Mammary microvascular endothelial cell (primary cell): ENCODE data around the gene NADK. TPM values are rescaled to one million over a fixed set of nuclear protein-coding genes. Genes with fewer than 3 reads are reported as not detected.

Experiments
- total RNA-seq: library from RNA; depleted of rRNA; stranded (reverse); fragments of >200 nt; gene quantifications from 2 replicates; pipeline ENCODE4 v1.2.3, GENCODE V29; 2015

NADK gene
- total RNA-seq: 56.0 and 60.1 TPM in 2 replicates

DNA sequence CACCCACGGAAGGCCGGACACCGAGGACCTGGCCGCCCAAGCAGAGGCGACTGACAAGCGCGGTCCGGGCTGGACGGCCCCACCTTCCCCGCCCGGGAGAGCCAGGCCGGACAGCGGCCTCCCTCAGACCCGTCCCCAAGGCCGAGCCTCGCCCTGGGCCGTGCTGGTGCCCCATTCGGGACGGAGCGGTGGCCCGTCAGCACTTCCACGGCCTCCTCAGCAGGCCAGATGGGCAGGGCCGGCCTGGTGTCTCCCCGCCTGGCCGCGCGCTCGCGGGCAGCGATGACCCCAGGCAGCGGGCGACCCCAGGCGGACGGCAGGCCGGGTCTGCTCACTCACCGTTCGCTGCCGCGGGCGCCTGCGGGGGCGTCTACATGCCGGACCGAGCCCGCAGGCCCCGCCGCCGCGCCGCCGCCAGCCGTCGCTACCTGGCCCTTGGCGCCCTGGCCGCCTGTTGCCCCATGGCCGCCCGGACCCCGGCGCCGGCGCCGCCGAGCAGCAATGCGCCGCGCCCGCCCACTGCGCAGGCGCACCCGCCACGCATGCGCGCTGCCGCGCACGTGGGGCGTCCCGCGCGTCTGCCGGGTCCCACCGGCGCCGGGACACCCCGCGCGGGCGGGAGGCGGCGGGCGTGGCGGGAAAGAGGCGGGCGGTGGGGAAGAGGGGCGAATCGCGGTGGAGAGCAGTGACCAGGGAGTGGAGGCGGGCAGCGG is at the start of gene NADK:
Gene NADK, minus strand, starts transcription at position 521 of the 713 bp plus-strand sequence. CDS start 13,064 bp downstream, outside the sequence.

GRCh38 chr1:1724035-1724864 is 54.0 kb downstream of the NADK start, which contains the start of gene CDK11A:
TSS of gene CDK11A (minus strand) at chr1:1724357. CDS start at chr1:1722818, 1,539 bp downstream.

Other genes starting within 250 kb of the NADK start
- gene TMEM240, start 237.8 kb downstream of the NADK start, total RNA-seq: 0.69 and 1.7 TPM in 2 replicates
- 111 and 116 TPM in 2 replicates for gene SSU72, start 203.6 kb downstream of the NADK start, total RNA-seq
- 2.1 and 3.1 TPM in 2 replicates for gene FNDC10, start 178.3 kb downstream of the NADK start, total RNA-seq
- gene MIB2, start 163.0 kb downstream of the NADK start, total RNA-seq: 15.9 and 17.7 TPM in 2 replicates
- gene MMP23B, start 146.3 kb downstream of the NADK start, total RNA-seq: 0.49 and 2.4 TPM in 2 replicates
- 13.1 and 13.5 TPM in 2 replicates for gene CDK11B, start 119.5 kb downstream of the NADK start, total RNA-seq
- 17.1 and 19.7 TPM in 2 replicates for gene SLC35E2B, start 85.7 kb downstream of the NADK start, total RNA-seq
- gene CDK11A, start 54.1 kb downstream of the NADK start, total RNA-seq: 6.4 and 11.1 TPM in 2 replicates
- 177 and 193 TPM in 2 replicates for gene GNB1, start 112.6 kb upstream of the NADK start, total RNA-seq
- not detected in 2 replicates for gene CALML6, start 136.8 kb upstream of the NADK start, total RNA-seq
- gene TMEM52, start 140.8 kb upstream of the NADK start, total RNA-seq: not detected in 2 replicates
- not detected in 2 replicates for gene CFAP74, start 225.3 kb upstream of the NADK start, total RNA-seq
- 0.07 and 0.15 TPM in 2 replicates for gene GABRD, start 240.9 kb upstream of the NADK start, total RNA-seq